ENCODE data around the gene PA2G4. TPM values are rescaled to one million over a fixed set of nuclear protein-coding genes. Genes with fewer than 3 reads are reported as not detected.

PA2G4 gene
- total and polyA plus RNA-seq, 2 of the 4 experiments (the other 2 are of a cell fraction), result 158 to 198 TPM

DNA sequence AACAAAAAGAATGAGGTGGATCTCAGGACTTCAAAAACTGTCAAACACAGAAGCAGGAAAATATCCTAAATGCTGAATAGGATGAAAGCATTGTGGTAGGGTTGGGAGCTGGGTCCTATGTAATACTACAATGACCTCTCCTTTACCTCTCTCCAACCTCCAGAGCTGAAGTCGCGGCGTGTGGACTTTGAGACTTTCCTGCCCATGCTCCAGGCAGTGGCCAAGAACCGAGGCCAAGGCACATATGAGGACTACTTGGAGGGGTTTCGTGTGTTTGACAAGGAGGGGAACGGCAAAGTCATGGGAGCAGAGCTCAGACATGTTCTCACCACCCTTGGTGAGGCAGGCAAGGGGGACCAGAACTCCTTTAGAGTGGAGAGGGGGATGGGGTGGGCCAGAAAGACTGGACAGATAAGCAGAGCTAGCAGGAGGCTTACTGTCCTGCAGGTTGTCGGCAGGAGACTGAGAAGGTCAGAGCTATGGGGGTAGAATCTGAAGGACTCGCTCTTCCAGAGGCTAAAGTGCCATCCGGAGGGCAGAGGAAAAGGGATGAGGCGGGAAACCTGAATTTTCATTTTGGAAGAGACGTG is 51.0 kb downstream of the PA2G4 start:
- no peak overlapping the region for H2BK5ac ChIP-seq (ENCODE audit: low read depth, low read length, poor library complexity, severe bottlenecking)
- no peak overlapping the region for H3K9ac ChIP-seq (ENCODE audit: low read depth, low read length)
- CTCF ChIA-PET, result no interaction called here
- in situ Hi-C loops (cut with MboI; ENCODE audit: low sequenced_read_pairs) (no loop called here), dilution Hi-C loops (cut with HindIII; ENCODE audit: low sequenced_read_pairs, unreplicated experiment) (no loop called here), intact Hi-C loops (cut with micrococcal nuclease) (no loop called here)
- no peak overlapping the region for H3K18ac ChIP-seq (ENCODE audit: low read depth, low read length)
- peaks cover 21% of the 10 kb centered on the region for H4K20me1 ChIP-seq (ENCODE audit: insufficient read depth, low read length)
- BruUV-seq (replicated peaks), result no TSS peak
- POLR2A ChIA-PET (ENCODE audit: unreplicated experiment), result no interaction called here
- TF ChIP-seq POLR2A (IDR thresholded peaks at IDR 0.05; ENCODE audit: low read depth, low read length) (no peak), NFE2L2 (IDR thresholded peaks at IDR 0.05; ENCODE audit: low read depth, low read length) (no peak), MAZ (IDR thresholded peaks at IDR 0.05; ENCODE audit: borderline replicate concordance, low read depth, low read length) (no peak), MXI1 (IDR thresholded peaks at IDR 0.05; ENCODE audit: borderline replicate concordance, low read depth, low read length) (no peak), RFX5 (IDR thresholded peaks at IDR 0.05; ENCODE audit: low read depth, low read length) (no peak), CHD1 (IDR thresholded peaks at IDR 0.05; ENCODE audit: low read depth, low read length) (no peak), MAFK (IDR thresholded peaks at IDR 0.05; ENCODE audit: low read depth, low read length) (no peak), FOS (IDR thresholded peaks at IDR 0.05; ENCODE audit: low read depth, low read length) (no peak), BHLHE40 (IDR thresholded peaks at IDR 0.05; ENCODE audit: low read depth, low read length) (no peak)
- TF ChIP-seq, protein P1, sequence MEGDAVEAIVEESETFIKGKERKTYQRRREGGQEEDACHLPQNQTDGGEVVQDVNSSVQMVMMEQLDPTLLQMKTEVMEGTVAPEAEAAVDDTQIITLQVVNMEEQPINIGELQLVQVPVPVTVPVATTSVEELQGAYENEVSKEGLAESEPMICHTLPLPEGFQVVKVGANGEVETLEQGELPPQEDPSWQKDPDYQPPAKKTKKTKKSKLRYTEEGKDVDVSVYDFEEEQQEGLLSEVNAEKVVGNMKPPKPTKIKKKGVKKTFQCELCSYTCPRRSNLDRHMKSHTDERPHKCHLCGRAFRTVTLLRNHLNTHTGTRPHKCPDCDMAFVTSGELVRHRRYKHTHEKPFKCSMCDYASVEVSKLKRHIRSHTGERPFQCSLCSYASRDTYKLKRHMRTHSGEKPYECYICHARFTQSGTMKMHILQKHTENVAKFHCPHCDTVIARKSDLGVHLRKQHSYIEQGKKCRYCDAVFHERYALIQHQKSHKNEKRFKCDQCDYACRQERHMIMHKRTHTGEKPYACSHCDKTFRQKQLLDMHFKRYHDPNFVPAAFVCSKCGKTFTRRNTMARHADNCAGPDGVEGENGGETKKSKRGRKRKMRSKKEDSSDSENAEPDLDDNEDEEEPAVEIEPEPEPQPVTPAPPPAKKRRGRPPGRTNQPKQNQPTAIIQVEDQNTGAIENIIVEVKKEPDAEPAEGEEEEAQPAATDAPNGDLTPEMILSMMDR (conservative IDR thresholded peaks at IDR 0.05; ENCODE audit: low read depth, low read length), result no peak
- no peak overlapping the region for H4K8ac ChIP-seq (ENCODE audit: low read depth in 2 of 2, low read length in 2 of 2)
- H2AK9ac ChIP-seq (replicated peaks; ENCODE audit: low read depth, low read length, poor library complexity), result no peak overlapping the region
- H4K5ac ChIP-seq (ENCODE audit: low read depth, low read length), result no peak overlapping the region
- H3K27ac ChIP-seq (ENCODE audit: insufficient read depth, low read length), result no peak overlapping the region
- peaks cover 12% of the 10 kb centered on the region for H3K9me1 ChIP-seq (ENCODE audit: insufficient read depth, low read length)
- H3K79me1 ChIP-seq (ENCODE audit: low read depth in 1 of 2, low read length in 2 of 2), result peaks cover 22 to 61% of the 10 kb centered on the region in 2 experiments
- DNase-seq (no peak), ATAC-seq (ENCODE audit: low read depth) (no peak)
- H2AK5ac ChIP-seq (ENCODE audit: low read depth, low read length), result no peak overlapping the region
- H3K14ac ChIP-seq (replicated peaks; ENCODE audit: low read depth, low read length), result no peak overlapping the region
- H4K91ac ChIP-seq (ENCODE audit: insufficient read depth, low read depth, low read length), result no peak overlapping the region
- peaks cover 19% of the 10 kb centered on the region for H3K36me3 ChIP-seq (ENCODE audit: control insufficient read depth, insufficient read depth, low read length)
- no peak overlapping the region for H3K4me2 ChIP-seq (ENCODE audit: low read depth, low read length)
- WGBS, 2 experiments (ENCODE audit: extremely low coverage in 2 of 2, insufficient read length in 1 of 2), result 97% methylated on average over 6 of the region's 11 CpGs; no CpG with 5 or more reads in 1 of the 2 experiments
- no peak overlapping the region for H2BK120ac ChIP-seq (ENCODE audit: low read depth, low read length)
- H3K9me3 ChIP-seq (ENCODE audit: control insufficient read depth, insufficient read depth, low read length), result no peaks in the 10 kb centered on the region
- H2AFZ ChIP-seq (replicated peaks; ENCODE audit: low read length, poor library complexity), result no peak overlapping the region
- no peak overlapping the region for H2BK20ac ChIP-seq (ENCODE audit: low read depth, low read length)
- H3K4me3 ChIP-seq (ENCODE audit: insufficient read depth, low read depth, low read length), result no peak overlapping the region
- no peaks in the 10 kb centered on the region for H3K27me3 ChIP-seq (ENCODE audit: control insufficient read depth, insufficient read depth, low read length)
- no peak overlapping the region for H3K23ac ChIP-seq (ENCODE audit: low read depth, low read length)
- H3K4ac ChIP-seq (ENCODE audit: low read depth, low read length), result no peak overlapping the region
- H3K56ac ChIP-seq (ENCODE audit: extremely low read depth, insufficient read depth, low read length), result no peak overlapping the region
- no peak overlapping the region for H2BK15ac ChIP-seq (ENCODE audit: low read depth, low read length)
- H3K4me1 ChIP-seq (ENCODE audit: control insufficient read depth, insufficient read depth, low read length), result peaks cover 19% of the 10 kb centered on the region
